DND-41 (cell line): ENCODE measurements around the gene ST14.

Experiments
- CTCF ChIP-seq: IDR thresholded peaks from 2 replicates; pipeline ENCODE4 v1.5.1; 2012; ENCODE audit warnings: borderline replicate concordance, low read length, moderate library complexity, mild to moderate bottlenecking; ENCODE audit not compliant: poor library complexity, severe bottlenecking; ENCODE audit errors: extremely low read depth
- EZH2 ChIP-seq: IDR thresholded peaks from 3 replicates; pipeline ENCODE4 v1.6.1; 2012; ENCODE audit warnings: borderline replicate concordance, low read depth, mild to moderate bottlenecking, moderate library complexity, low read length, inconsistent platforms; ENCODE audit not compliant: severe bottlenecking

DNA sequence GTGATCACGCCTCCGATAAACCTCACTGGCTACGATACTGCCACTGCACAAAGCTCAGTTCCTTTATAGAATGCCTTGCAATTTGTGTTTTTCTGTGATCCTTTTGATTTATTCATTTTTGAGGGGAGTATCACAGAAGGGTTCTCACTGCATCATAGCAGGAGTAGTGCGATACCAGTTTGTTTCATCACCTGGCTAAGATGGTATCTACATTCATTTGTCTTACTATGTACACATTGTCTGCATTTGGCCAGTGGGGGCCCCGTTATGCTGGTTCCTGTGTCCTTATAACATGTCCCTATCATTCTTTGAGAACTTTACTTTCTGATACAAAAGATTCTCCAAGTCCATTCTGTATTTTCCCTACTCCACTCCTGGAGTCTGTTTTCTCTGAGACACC is 45.3 kb upstream of the ST14 start:
- TF ChIP-seq CTCF (no peak), EZH2 (no peak)
